T-helper 2 cell treated with Interferon-gamma antibody and Interleukin-4, amounts not matched to agents 100 ng/mL and 5 ng/mL, for 36 hours (primary cell): Measurements from ENCODE around the gene SEPTIN12. TPM values are rescaled to one million over a fixed set of nuclear protein-coding genes. Genes with fewer than 3 reads are reported as not detected.

Experiments
- intact Hi-C: fragments of 100-400 bp; cut with micrococcal nuclease; formaldehyde crosslinking; loops from one replicate; pipeline ENCODE4 v1.15.1; 2023
- total RNA-seq: library from RNA; stranded (reverse); gene quantifications from 2 replicates; pipeline ENCODE4 v1.2.3, GENCODE V29; 2022

Gene SEPTIN12
- total RNA-seq, result not detected in 2 replicates

GRCh38 chr16:4787627-4788482 lies at the start of gene SEPTIN12:
TSS of gene SEPTIN12 (minus strand) at chr16:4788345. CDS start at chr16:4787645, 700 bp downstream.
- intact Hi-C loops, result no loop called here

GRCh38 chr16:4836727-4837126 lies 48.6 kb upstream of the SEPTIN12 start:
- intact Hi-C loops, result no loop called here

- intact Hi-C loops, result no loop called here
These were observed 45.4 kb upstream of the SEPTIN12 start for GRCh38 chr16:4833584-4833983.

GRCh38 chr16:4832698-4833343 lies 44.7 kb upstream of the SEPTIN12 start:
- intact Hi-C loops, result no loop called here

GRCh38 chr16:4831616-4832015 lies 43.5 kb upstream of the SEPTIN12 start:
- intact Hi-C loops, result no loop called here

- intact Hi-C loops, result no loop called here
These were observed 42.3 kb upstream of the SEPTIN12 start for GRCh38 chr16:4830408-4830807.

GRCh38 chr16:4828567-4829321 lies 40.6 kb upstream of the SEPTIN12 start:
- intact Hi-C loops, result no loop called here

GRCh38 chr16:4826980-4827379 lies 38.8 kb upstream of the SEPTIN12 start:
- intact Hi-C loops, result no loop called here

GRCh38 chr16:4826526-4826925 lies 38.4 kb upstream of the SEPTIN12 start:
- intact Hi-C loops, result no loop called here

GRCh38 chr16:4825196-4825595 lies 37.1 kb upstream of the SEPTIN12 start:
- intact Hi-C loops, result no loop called here

GRCh38 chr16:4820652-4821051 lies 32.5 kb upstream of the SEPTIN12 start:
- intact Hi-C loops, result no loop called here

- intact Hi-C loops, result no loop called here
These were observed 26.5 kb upstream of the SEPTIN12 start for GRCh38 chr16:4814542-4815173.

- intact Hi-C loops, result no loop called here
These were observed 25.9 kb upstream of the SEPTIN12 start for GRCh38 chr16:4814046-4814445.

GRCh38 chr16:4813251-4814003 lies 25.3 kb upstream of the SEPTIN12 start:
- intact Hi-C loops, result no loop called here

- intact Hi-C loops, result no loop called here
These were observed 23.6 kb upstream of the SEPTIN12 start for GRCh38 chr16:4811773-4812172.

- intact Hi-C loops, result no loop called here
These were observed 23.1 kb upstream of the SEPTIN12 start for GRCh38 chr16:4811242-4811641.

GRCh38 chr16:4806280-4806679 lies 18.1 kb upstream of the SEPTIN12 start:
- intact Hi-C loops, result no loop called here

- intact Hi-C loops, result no loop called here
These were observed 17.1 kb upstream of the SEPTIN12 start for GRCh38 chr16:4805231-4805630.

GRCh38 chr16:4803898-4804762 lies 16.0 kb upstream of the SEPTIN12 start:
- intact Hi-C loops, result loop anchor here (1.0 kb wide), 1 partner anchor 111 kb away; the partner anchor contains the start of gene NUDT16L1
